Ascending aorta (tissue), 2 donors: ENCODE results near the gene USP14. TPM values are rescaled to one million over a fixed set of nuclear protein-coding genes. Genes with fewer than 3 reads are reported as not detected.
"Not testable (repeated sequence)": the region's sequence is repeated elsewhere in the genome, so short reads cannot be mapped to it uniquely, and the experiment has no call there.

Experiments used
- DNase-seq, 2 donors: peaks; one replicate each; pipeline ENCODE4 v3.0.0-alpha.2; 2019; ENCODE audit warnings: low spot score in 2 of 2
- H3K27ac ChIP-seq, 2 donors: fragments of 200-600 bp; sonication (generic); one replicate each; pipeline ENCODE4 v1.5.1; 2016 to 2017; ENCODE audit warnings: mild to moderate bottlenecking in 1 of 2
- H3K27me3 ChIP-seq: fragments of 200-600 bp; sonication (generic); one replicate; pipeline ENCODE4 v1.5.1; 2017
- H3K36me3 ChIP-seq, 2 donors: fragments of 200-600 bp; sonication (generic); one replicate each; pipeline ENCODE4 v1.5.1; 2016
- H3K4me1 ChIP-seq, 2 donors: fragments of 200-600 bp; sonication (generic); one replicate each; pipeline ENCODE4 v1.5.1; 2016 to 2017; ENCODE audit warnings: mild to moderate bottlenecking in 1 of 2
- H3K4me3 ChIP-seq, 2 donors: fragments of 200-600 bp; sonication (generic); one replicate each; pipeline ENCODE4 v1.5.1; 2016 to 2017; ENCODE audit warnings: mild to moderate bottlenecking in 1 of 2
- H3K9me3 ChIP-seq, 2 donors: fragments of 200-600 bp; sonication (generic); one replicate each; pipeline ENCODE4 v1.5.1; 2016
- intact Hi-C: fragments of 100-400 bp; cut with DNase I; formaldehyde crosslinking; loops from one replicate; pipeline ENCODE4 v1.15.1; 2023
- total RNA-seq: library from RNA; depleted of rRNA; stranded (reverse); fragments of >200 nt; gene quantifications from one replicate; pipeline ENCODE4 v1.1.0, GENCODE V29; 2016
- TF ChIP-seq, protein P1 (sequence below), 3 experiments: fragments of 200-600 bp in 2 of 3; fragments of 450-650 bp in 1 of 3; sonication (generic) in 2 of 3; IDR thresholded peaks; one replicate each; pipeline ENCODE4 v1.5.1; 2016 to 2019; ENCODE audit warnings: antibody characterized with exemption in 3 of 3, mild to moderate bottlenecking in 1 of 3, moderate library complexity in 1 of 3

USP14 gene
- total RNA-seq, 1 donor from 2014 or later: 9.7 TPM

DNA sequence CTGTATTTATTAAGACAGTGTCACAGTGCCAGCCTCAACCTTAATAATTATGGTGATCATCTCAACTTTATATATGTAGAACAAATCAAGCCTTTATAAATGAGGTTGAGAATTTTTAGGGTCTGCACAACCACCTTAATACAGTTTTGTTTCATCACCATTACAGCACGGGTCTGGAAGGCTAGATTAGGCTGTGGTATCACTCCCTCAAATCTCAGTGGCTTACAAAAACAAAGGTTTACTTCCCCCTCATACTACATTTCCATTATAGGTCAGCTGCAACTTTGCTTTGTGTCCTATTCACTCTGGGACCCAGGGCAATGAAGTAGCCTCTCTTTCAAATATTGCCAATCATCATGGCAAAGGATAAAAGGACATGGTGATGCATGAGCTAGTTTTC, 23.3 kb upstream of the USP14 start:
- Histone ChIP-seq H3K4me3 (no peak overlapping the region), H3K9me3 (no peaks in the 10 kb centered on the region), H3K4me1 (no peaks in the 10 kb centered on the region), H3K27ac (no peak overlapping the region), H3K27me3 (no peaks in the 10 kb centered on the region), H3K36me3 (no peaks in the 10 kb centered on the region)
- DNase-seq: no peak
- intact Hi-C loops: no loop called here
- TF ChIP-seq, protein P1, sequence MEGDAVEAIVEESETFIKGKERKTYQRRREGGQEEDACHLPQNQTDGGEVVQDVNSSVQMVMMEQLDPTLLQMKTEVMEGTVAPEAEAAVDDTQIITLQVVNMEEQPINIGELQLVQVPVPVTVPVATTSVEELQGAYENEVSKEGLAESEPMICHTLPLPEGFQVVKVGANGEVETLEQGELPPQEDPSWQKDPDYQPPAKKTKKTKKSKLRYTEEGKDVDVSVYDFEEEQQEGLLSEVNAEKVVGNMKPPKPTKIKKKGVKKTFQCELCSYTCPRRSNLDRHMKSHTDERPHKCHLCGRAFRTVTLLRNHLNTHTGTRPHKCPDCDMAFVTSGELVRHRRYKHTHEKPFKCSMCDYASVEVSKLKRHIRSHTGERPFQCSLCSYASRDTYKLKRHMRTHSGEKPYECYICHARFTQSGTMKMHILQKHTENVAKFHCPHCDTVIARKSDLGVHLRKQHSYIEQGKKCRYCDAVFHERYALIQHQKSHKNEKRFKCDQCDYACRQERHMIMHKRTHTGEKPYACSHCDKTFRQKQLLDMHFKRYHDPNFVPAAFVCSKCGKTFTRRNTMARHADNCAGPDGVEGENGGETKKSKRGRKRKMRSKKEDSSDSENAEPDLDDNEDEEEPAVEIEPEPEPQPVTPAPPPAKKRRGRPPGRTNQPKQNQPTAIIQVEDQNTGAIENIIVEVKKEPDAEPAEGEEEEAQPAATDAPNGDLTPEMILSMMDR (IDR thresholded peaks at IDR 0.05): no peak

DNA sequence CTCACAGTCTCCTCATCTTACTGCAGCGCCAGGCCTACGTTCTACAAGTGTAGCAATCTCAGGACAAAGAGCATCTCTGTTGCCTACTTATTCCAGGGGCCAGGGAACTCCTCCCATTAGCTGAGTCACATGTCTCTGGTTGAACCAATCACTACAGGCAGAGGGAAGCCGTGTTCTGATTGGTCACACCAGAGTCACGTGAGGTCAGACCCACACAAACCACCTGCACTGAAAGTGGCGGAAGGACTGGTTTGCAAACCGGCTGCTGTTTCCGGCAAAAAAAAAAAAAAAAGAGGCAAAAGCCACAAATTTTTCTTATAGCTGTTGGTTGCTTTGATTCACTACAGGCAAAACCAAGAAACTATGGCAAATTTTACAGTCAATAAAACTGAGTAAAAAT, 21.9 kb upstream of the USP14 start:
- no peak for DNase-seq
- Histone ChIP-seq H3K27ac (no peak overlapping the region), H3K9me3 (no peaks in the 10 kb centered on the region), H3K4me3 (no peak overlapping the region), H3K27me3 (no peaks in the 10 kb centered on the region), H3K4me1 (no peaks in the 10 kb centered on the region), H3K36me3 (no peaks in the 10 kb centered on the region)
- intact Hi-C loops: no loop called here
- TF ChIP-seq, protein P1 (IDR thresholded peaks at IDR 0.05): no peak

DNA sequence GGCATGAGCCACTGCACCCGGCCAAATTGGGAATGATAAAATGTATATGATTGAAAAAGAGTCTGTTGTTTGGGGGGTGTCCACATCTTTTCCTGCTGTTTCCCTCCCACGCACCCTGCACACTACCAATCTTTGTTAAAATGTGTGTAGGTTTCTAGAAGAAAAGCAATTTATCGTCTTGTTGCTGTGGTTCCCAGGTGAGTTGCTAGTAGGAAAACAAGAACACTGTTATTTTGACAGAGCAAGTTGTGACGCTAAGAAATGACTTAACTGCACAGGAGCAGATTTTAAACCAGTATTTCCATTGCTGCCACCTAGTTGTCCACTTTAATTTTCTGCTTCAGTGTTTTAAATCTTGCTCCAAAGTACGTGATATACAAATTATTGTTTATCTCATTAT, 21.0 kb upstream of the USP14 start:
- no peaks in the 10 kb centered on the region for H3K9me3 ChIP-seq
- intact Hi-C loops: no loop called here
- no peaks in the 10 kb centered on the region for H3K4me1 ChIP-seq
- no peaks in the 10 kb centered on the region for H3K27me3 ChIP-seq
- DNase-seq: no peak
- TF ChIP-seq, protein P1 (IDR thresholded peaks at IDR 0.05): no peak
- H3K27ac ChIP-seq: no peak overlapping the region
- no peaks in the 10 kb centered on the region for H3K36me3 ChIP-seq
- H3K4me3 ChIP-seq: no peak overlapping the region

DNA sequence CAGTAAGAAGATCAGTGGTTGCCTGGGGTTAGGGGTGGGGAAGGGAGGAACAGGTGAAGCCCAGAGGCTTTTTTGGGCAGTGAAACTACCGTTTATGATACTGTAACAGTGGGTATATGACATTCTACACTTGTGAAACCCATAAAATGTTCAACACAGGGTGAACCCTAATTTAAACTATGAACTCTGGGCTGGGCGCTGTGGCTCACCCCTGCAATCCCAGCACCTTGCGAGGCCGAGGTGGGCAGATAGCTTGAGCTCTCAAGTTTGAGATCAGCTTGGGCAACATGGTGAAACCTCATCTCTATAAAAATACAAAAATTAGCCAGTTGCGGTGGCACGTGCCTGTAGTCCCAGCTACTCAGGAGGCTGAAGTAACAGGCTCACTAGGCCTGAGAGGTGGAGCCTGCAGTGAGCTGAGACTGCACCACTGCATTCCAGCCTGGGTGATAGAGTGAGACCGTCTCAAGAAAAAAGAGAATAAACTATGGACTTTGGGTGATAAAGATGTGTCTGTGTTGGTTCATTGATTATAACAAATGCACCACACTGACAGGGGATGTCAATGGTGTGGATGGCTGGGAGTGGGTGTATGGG, 17.6 kb upstream of the USP14 start:
- Histone ChIP-seq H3K27me3 (no peaks in the 10 kb centered on the region), H3K9me3 (no peaks in the 10 kb centered on the region), H3K27ac (no peak overlapping the region), H3K4me3 (no peak overlapping the region), H3K4me1 (no peaks in the 10 kb centered on the region), H3K36me3 (no peaks in the 10 kb centered on the region)
- TF ChIP-seq, protein P1 (IDR thresholded peaks at IDR 0.05): no peak
- no peak for DNase-seq
- intact Hi-C loops: no loop called here

DNA sequence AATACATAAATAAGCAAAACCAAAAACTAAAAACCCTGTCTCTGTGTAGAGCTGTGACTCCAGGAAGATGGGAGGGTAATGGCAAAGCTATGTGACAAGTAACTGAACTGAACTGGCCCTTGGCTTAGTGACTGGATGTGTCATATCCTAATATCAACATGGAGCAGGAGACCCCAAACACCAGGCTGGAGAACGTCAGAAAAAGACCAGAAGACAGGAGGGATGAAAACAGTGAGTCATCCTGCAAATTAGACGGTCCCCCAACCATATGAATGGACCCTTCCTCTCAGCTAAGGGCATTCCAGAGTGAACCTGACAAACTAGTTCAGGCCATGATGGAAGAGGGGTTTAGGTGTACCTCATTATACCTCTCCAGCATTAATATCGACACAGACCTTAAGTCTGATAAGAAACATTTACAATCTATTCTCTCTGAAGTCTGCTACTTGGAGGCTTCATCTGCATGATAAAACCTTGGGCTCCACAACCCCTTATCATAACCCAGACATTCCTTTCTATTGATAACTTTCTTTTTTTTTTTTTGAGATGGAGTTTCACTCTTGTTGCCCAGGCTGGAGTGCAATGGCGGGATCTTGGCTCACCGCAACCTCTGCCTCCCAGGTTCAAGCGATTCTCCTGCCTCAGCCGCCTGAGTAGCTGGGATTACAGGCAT, 15.6 kb upstream of the USP14 start:
- intact Hi-C loops, H3K27ac ChIP-seq, H3K9me3 ChIP-seq, DNase-seq, H3K4me3 ChIP-seq, H3K36me3 ChIP-seq, H3K4me1 ChIP-seq, H3K27me3 ChIP-seq: not testable (repeated sequence)

DNA sequence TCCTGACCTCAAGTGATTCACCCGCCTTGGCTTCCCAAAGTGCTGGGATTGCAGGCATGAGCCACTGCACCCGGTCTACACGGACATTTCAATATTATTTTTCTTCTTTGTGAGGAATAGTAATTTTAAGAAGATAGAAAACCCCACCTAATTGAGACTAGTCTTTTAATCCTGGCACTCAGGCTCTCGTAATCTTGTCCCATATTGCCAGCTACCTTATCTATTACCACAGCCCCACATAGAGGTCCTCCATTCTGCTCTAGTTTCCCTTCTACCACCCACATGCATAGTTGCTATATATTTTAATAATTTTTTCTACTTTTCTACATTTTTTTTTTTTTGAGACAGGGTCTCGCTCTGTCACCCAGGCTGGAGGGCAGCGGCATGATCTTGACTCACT, 9.5 kb upstream of the USP14 start:
- intact Hi-C loops: no loop called here
- TF ChIP-seq, protein P1 (IDR thresholded peaks at IDR 0.05): no peak
- no peaks in the 10 kb centered on the region for H3K36me3 ChIP-seq
- no peaks in the 10 kb centered on the region for H3K27me3 ChIP-seq
- no peaks in the 10 kb centered on the region for H3K9me3 ChIP-seq
- no peak overlapping the region for H3K27ac ChIP-seq
- no peak for DNase-seq
- no peak overlapping the region for H3K4me3 ChIP-seq
- H3K4me1 ChIP-seq: no peaks in the 10 kb centered on the region
